Tibial artery (tissue), 4 donors: ENCODE measurements around the gene CCDC181.
A peak's percentile ranks its signal among the peaks of the same experiment; 100 is the strongest.

Experiments
- DNase-seq, 2 donors: peaks; one replicate each; pipeline ENCODE4 v3.0.0-alpha.2; 2019
- H3K27ac ChIP-seq, 2 donors: fragments of 200-600 bp; sonication (generic) in 1 of 2; 1 replicate in 1 of 2; 2 replicates in 1 of 2; pipeline ENCODE4 v1.5.1; 2018 to 2019; ENCODE audit warnings: mild to moderate bottlenecking in 1 of 2
- H3K27me3 ChIP-seq, 2 donors: fragments of 200-600 bp; sonication (generic) in 1 of 2; one replicate each; pipeline versions ENCODE4 v1.5.1 to v1.6.0; 2016 to 2019
- H3K36me3 ChIP-seq, 3 donors: fragments of 200-600 bp; sonication (generic) in 2 of 3; one replicate each; pipeline ENCODE4 v1.5.1; 2016 to 2019; ENCODE audit warnings: mild to moderate bottlenecking in 2 of 3
- H3K4me1 ChIP-seq, 4 donors: fragments of 200-600 bp; sonication (generic) in 2 of 4; 1 replicate in 3 of 4; 2 replicates in 1 of 4; pipeline ENCODE4 v1.5.1; 2016 to 2019
- H3K4me3 ChIP-seq, 2 donors: fragments of 200-600 bp; sonication (generic) in 1 of 2; 1 replicate in 1 of 2; 2 replicates in 1 of 2; pipeline ENCODE4 v1.5.1; 2018 to 2019; ENCODE audit warnings: mild to moderate bottlenecking in 2 of 2
- H3K9me3 ChIP-seq, 3 donors: fragments of 200-600 bp; sonication (generic) in 1 of 3; one replicate each; pipeline ENCODE4 v1.5.1; 2016 to 2019
- CTCF ChIP-seq, 2 experiments: fragments of 200-600 bp in 1 of 2; fragments of 450-650 bp in 1 of 2; IDR thresholded peaks; one replicate each; pipeline ENCODE4 v1.5.1; 2017 to 2019; ENCODE audit warnings: antibody characterized with exemption in 2 of 2, mild to moderate bottlenecking in 1 of 2, moderate library complexity in 1 of 2
- intact Hi-C: fragments of 100-400 bp; cut with DNase I; formaldehyde crosslinking; loops from one replicate; pipeline ENCODE4 v1.15.0; 2023; ENCODE audit warnings: low total_unique reads

CCDC181 gene

GRCh38 chr1:169361281-169361680, 66.0 kb downstream of the CCDC181 start:
- DNase-seq, result no peak
- Histone ChIP-seq H3K9me3 (no peaks in the 10 kb centered on the region), H3K36me3 (no peaks in the 10 kb centered on the region), H3K27me3 (no peaks in the 10 kb centered on the region), H3K27ac (no peak overlapping the region), H3K4me1 (peaks cover 0 to under 1% (median 0%) of the 10 kb centered on the region in 4 donors), H3K4me3 (no peak overlapping the region)
- intact Hi-C loops, result no loop called here
- no peak for TF ChIP-seq CTCF (IDR thresholded peaks at IDR 0.05)

GRCh38 chr1:169360415-169360814, 66.9 kb downstream of the CCDC181 start:
- no peak for TF ChIP-seq CTCF (IDR thresholded peaks at IDR 0.05)
- intact Hi-C loops, result no loop called here
- no peaks in the 10 kb centered on the region for H3K36me3 ChIP-seq

GRCh38 chr1:169348383-169349036, 78.8 kb downstream of the CCDC181 start:
- Histone ChIP-seq H3K9me3 (no peaks in the 10 kb centered on the region), H3K27ac (no peak overlapping the region), H3K27me3 (no peaks in the 10 kb centered on the region), H3K4me1 (no peaks in the 10 kb centered on the region), H3K4me3 (no peak overlapping the region), H3K36me3 (no peaks in the 10 kb centered on the region)
- no peak for DNase-seq
- intact Hi-C loops, result loop anchor here (5.0 to 10.0 kb wide), 3 partner anchors 746 to 1006 kb away; no protein-coding TSS in a partner anchor
- TF ChIP-seq CTCF (IDR thresholded peaks at IDR 0.05), result peak; percentile 73 to 81

More at GRCh38 chr1:169360415-169360814, 66.9 kb downstream of the CCDC181 start:
- H3K27ac ChIP-seq, result no peak overlapping the region
- H3K4me3 ChIP-seq, result no peak overlapping the region
- H3K9me3 ChIP-seq, result no peaks in the 10 kb centered on the region
- no peaks in the 10 kb centered on the region for H3K27me3 ChIP-seq
- DNase-seq, result no peak
- no peaks in the 10 kb centered on the region for H3K4me1 ChIP-seq

- DNase-seq, result no peak
- Histone ChIP-seq H3K4me1 (no peaks in the 10 kb centered on the region), H3K27me3 (no peaks in the 10 kb centered on the region), H3K27ac (no peak overlapping the region), H3K9me3 (no peaks in the 10 kb centered on the region), H3K36me3 (no peaks in the 10 kb centered on the region), H3K4me3 (no peak overlapping the region)
- no peak for TF ChIP-seq CTCF (IDR thresholded peaks at IDR 0.05)
- intact Hi-C loops, result loop anchor here (5.0 to 10.0 kb wide), 3 partner anchors 746 to 1006 kb away; no protein-coding TSS in a partner anchor
These were observed 79.4 kb downstream of the CCDC181 start for GRCh38 chr1:169347688-169348382.

- DNase-seq, result no peak
- H3K9me3 ChIP-seq, result no peaks in the 10 kb centered on the region
- H3K4me3 ChIP-seq, result no peak overlapping the region
- no peak for TF ChIP-seq CTCF (IDR thresholded peaks at IDR 0.05)
- no peaks in the 10 kb centered on the region for H3K27me3 ChIP-seq
- H3K36me3 ChIP-seq, result no peaks in the 10 kb centered on the region
- H3K27ac ChIP-seq, result no peak overlapping the region
- no peaks in the 10 kb centered on the region for H3K4me1 ChIP-seq
- intact Hi-C loops, result loop anchor here (5.0 to 10.0 kb wide), 3 partner anchors 744 to 1004 kb away; no protein-coding TSS in a partner anchor
These were observed 81.2 kb downstream of the CCDC181 start for GRCh38 chr1:169346036-169346589.
